DOHH2 (cell line): ENCODE data around the gene PGM2.

Experiments used
- EZH2phosphoT487 ChIP-seq: fragments of 200-600 bp; sonication (generic); IDR thresholded peaks from 2 replicates; pipeline ENCODE4 v1.6.1; 2017; ENCODE audit warnings: borderline replicate concordance, mild to moderate bottlenecking, antibody characterized with exemption, low read length, moderate library complexity, mixed read lengths
- TF ChIP-seq, protein P1 (sequence below): fragments of 200-600 bp; sonication (generic); IDR thresholded peaks from one replicate; pipeline ENCODE4 v1.5.1; 2014; ENCODE audit warnings: antibody characterized with exemption, mild to moderate bottlenecking, low read depth, low read length; ENCODE audit not compliant: poor library complexity, severe bottlenecking

DNA sequence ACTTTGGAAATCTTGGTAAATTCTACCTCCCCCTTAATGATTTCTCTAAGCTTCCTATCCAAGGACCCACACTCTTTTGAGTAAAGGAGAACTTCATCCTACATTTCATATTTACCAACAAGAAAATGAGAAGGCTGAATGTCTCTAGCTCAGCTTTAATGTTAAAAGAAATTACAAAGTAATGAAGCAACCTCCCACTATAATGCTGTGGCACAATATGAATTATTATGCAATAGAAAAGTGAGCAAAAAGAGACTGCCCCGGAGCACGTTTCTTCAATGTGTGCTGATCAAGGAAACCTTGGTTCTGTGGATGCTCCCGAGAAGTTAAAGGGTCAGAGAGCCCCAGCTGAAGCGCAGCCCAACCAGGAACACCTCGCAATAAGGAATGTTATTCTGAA, 55.3 kb downstream of the PGM2 start:
- TF ChIP-seq, protein P1, sequence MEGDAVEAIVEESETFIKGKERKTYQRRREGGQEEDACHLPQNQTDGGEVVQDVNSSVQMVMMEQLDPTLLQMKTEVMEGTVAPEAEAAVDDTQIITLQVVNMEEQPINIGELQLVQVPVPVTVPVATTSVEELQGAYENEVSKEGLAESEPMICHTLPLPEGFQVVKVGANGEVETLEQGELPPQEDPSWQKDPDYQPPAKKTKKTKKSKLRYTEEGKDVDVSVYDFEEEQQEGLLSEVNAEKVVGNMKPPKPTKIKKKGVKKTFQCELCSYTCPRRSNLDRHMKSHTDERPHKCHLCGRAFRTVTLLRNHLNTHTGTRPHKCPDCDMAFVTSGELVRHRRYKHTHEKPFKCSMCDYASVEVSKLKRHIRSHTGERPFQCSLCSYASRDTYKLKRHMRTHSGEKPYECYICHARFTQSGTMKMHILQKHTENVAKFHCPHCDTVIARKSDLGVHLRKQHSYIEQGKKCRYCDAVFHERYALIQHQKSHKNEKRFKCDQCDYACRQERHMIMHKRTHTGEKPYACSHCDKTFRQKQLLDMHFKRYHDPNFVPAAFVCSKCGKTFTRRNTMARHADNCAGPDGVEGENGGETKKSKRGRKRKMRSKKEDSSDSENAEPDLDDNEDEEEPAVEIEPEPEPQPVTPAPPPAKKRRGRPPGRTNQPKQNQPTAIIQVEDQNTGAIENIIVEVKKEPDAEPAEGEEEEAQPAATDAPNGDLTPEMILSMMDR = no peak
- TF ChIP-seq EZH2phosphoT487 = no peak
